SU-DHL-6 (cell line): ENCODE data around the gene ABCD3.

Experiments used
- CTCF ChIP-seq: fragments of 200-600 bp; sonication (generic); IDR thresholded peaks from one replicate; pipeline ENCODE4 v1.5.1; 2017; ENCODE audit warnings: antibody characterized with exemption, mild to moderate bottlenecking, low read length, moderate library complexity; ENCODE audit not compliant: insufficient read depth, poor library complexity, severe bottlenecking
- EZH2phosphoT487 ChIP-seq: fragments of 200-600 bp; sonication (generic), shearing (Covaris generic); conservative IDR thresholded peaks from 2 replicates; pipeline ENCODE4 v1.6.1; 2018; ENCODE audit warnings: mild to moderate bottlenecking, antibody characterized with exemption, low read length, moderate library complexity, mixed read lengths

- TF ChIP-seq CTCF (no peak), EZH2phosphoT487 (no peak)
Observed at GRCh38 chr1:94552071-94552586, 133.9 kb downstream of the ABCD3 start.
